Fibroblast of the conjunctiva (primary cell): ENCODE data around the gene ATP2B2.
"Not testable (repeated sequence)": the region's sequence is repeated elsewhere in the genome, so short reads cannot be mapped to it uniquely, and the experiment has no call there.

ENCODE experiments used
- DNase-seq: peaks from one replicate; pipeline ENCODE4 v3.0.0-alpha.2; 2010; ENCODE audit warnings: low read depth

ATP2B2 gene

GRCh38 chr3:10505050-10505790 is at the start of gene ATP2B2:
Gene ATP2B2, minus strand, starts transcription at chr3:10505586. Its CDS starts 56,043 bp downstream, at chr3:10449543.
- DNase-seq, result no peak

GRCh38 chr3:10554746-10555145 is 49.4 kb upstream of the ATP2B2 start:
- no peak for DNase-seq

GRCh38 chr3:10554236-10554611 is 48.8 kb upstream of the ATP2B2 start:
- no peak for DNase-seq

- DNase-seq, result no peak
These were observed 48.3 kb upstream of the ATP2B2 start for GRCh38 chr3:10553591-10554235.

GRCh38 chr3:10552631-10552943 is 47.2 kb upstream of the ATP2B2 start:
- no peak for DNase-seq

GRCh38 chr3:10551821-10552630 is 46.6 kb upstream of the ATP2B2 start:
- no peak for DNase-seq

GRCh38 chr3:10551139-10551538 is 45.8 kb upstream of the ATP2B2 start:
- DNase-seq, result no peak

- no peak for DNase-seq
These were observed 45.3 kb upstream of the ATP2B2 start for GRCh38 chr3:10550705-10551104.

- DNase-seq, result no peak
These were observed 44.3 kb upstream of the ATP2B2 start for GRCh38 chr3:10549617-10550230.

- no peak for DNase-seq
These were observed 43.6 kb upstream of the ATP2B2 start for GRCh38 chr3:10548992-10549391.

GRCh38 chr3:10547841-10548783 is 42.7 kb upstream of the ATP2B2 start:
- no peak for DNase-seq

- DNase-seq, result no peak
These were observed 42.0 kb upstream of the ATP2B2 start for GRCh38 chr3:10547413-10547812.

GRCh38 chr3:10546820-10547263 is 41.5 kb upstream of the ATP2B2 start:
- no peak for DNase-seq

GRCh38 chr3:10546181-10546624 is 40.8 kb upstream of the ATP2B2 start:
- DNase-seq, result no peak

- no peak for DNase-seq
These were observed 37.1 kb upstream of the ATP2B2 start for GRCh38 chr3:10542518-10542917.

- DNase-seq, result not testable (repeated sequence)
These were observed 35.0 kb upstream of the ATP2B2 start for GRCh38 chr3:10540347-10540746.

- DNase-seq, result no peak
These were observed 28.7 kb upstream of the ATP2B2 start for GRCh38 chr3:10534066-10534465.

GRCh38 chr3:10533737-10534023 is 28.3 kb upstream of the ATP2B2 start:
- no peak for DNase-seq

- DNase-seq, result no peak
These were observed 27.8 kb upstream of the ATP2B2 start for GRCh38 chr3:10532939-10533736.

GRCh38 chr3:10531031-10531430 is 25.6 kb upstream of the ATP2B2 start:
- DNase-seq, result no peak

GRCh38 chr3:10530241-10530640 is 24.9 kb upstream of the ATP2B2 start:
- DNase-seq, result no peak
